ENCODE measurements around the gene LSM4.
"Not testable (repeated sequence)": the region's sequence is repeated elsewhere in the genome, so short reads cannot be mapped to it uniquely, and the experiment has no call there.

Gene LSM4

GRCh38 chr19:18322759-18323460 is at the start of gene LSM4:
TSS of gene LSM4 (minus strand) at chr19:18323076. CDS start at chr19:18323020, 56 bp downstream.
- peak; percentile 99 for DNase-seq

GRCh38 chr19:18368504-18369222 is 45.8 kb upstream of the LSM4 start:
- DNase-seq: no peak

- DNase-seq: no peak
Measured at GRCh38 chr19:18366021-18366435, 43.2 kb upstream of the LSM4 start.

- DNase-seq: no peak
Measured at GRCh38 chr19:18364826-18365528, 42.1 kb upstream of the LSM4 start.

GRCh38 chr19:18364277-18364825 is 41.5 kb upstream of the LSM4 start:
- not testable (repeated sequence) for DNase-seq

- no peak for DNase-seq
Measured at GRCh38 chr19:18363787-18364186, 40.9 kb upstream of the LSM4 start.

DNA sequence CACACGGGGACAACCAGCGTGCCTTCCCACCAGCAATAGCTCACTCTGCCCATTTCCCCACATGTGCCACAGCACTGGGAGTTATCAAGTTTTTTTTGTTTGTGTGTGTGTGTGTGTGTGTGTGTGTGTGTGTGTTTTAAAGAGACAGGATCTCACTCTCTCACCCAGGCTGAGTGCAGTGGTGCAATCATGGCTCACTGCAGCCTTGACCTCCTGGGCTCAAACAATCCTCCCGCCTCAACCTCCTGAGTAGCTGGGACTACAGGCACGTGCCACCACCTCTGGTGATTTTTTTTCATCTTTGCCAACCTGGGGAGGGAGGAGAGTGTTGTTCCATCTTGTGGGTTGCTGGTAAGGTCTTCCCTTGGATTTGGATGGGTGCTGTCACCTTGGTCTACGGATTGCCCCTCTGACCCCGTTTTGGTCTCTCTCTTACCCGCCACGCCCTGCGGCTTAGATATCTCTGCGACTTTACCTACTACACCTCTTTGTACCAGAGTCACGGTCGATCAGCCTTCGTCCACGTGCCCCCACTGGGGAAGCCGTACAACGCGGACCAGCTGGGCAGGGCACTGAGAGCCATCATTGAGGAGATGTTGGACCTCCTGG is 40.2 kb upstream of the LSM4 start:
- DNase-seq: no peak

GRCh38 chr19:18361646-18362045 is 38.8 kb upstream of the LSM4 start:
- DNase-seq: no peak

DNA sequence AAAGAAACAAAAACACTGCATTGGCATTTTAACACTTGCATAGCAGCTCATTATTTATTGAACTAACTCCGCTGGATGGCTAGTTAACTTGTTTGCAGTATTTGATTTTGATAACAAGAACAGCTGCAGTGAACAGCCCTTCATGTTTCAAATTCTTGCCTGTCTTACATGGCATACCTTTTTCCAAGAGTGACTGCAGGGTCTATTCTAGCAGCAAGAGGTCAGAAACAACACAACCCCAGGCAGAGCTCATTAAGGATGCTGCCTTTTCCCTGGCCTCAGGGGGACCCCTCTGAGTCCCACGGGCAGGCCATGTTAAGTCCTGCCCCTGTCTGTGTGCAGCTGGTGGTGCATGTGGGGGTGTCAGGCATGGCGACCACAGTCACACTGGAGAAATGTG is 34.2 kb upstream of the LSM4 start:
- no peak for DNase-seq

DNA sequence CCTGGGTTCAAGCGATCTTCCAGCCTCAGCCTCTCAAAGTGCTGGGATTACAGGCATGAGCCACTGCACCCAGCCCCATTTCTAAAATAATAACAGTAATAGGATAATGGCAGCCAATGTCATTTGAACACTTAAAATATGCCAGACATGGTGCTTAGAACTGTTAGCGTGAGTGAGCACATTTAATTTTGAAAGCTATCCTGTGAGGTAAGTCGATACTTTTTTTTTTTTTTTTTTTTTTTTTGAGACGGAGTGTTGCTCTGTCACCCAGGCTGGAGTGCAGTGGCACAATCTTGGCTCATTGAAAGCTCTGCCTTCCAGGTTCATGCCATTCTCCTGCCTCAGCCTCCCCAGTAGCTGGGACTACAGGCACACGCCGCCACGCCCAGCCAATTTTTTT is 31.9 kb upstream of the LSM4 start:
- not testable (repeated sequence) for DNase-seq

DNA sequence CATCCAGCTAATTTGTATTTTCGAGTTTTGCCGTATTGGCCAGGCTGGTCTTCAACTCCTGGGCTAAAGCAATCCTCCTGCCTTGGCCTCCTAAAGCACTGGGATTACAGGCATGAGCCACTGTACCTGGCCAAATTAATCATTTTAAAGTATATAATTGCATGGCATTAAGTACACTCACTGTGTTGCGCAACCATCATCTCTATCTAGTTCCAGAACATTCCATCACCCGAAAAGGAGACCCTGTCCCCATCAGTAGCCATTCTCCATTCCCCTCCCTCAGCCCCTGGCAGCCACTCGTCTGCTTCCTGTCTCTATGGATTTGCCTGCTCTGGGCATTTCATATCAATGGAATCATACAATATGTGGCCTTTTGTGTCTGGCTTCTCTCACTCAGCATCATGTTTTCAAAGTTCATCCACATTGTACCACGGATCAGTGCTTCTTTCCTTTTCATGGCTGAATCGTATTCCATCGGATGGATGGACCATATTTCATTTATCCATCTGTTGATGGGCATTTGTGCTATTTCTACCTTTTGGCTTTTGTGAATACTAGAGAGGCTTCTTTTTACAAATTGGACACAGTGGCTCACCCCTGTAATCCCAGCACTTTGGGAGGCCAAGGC is 30.6 kb upstream of the LSM4 start:
- DNase-seq: no peak

GRCh38 chr19:18351544-18351943 is 28.7 kb upstream of the LSM4 start:
- no peak for DNase-seq

GRCh38 chr19:18350490-18350889 is 27.6 kb upstream of the LSM4 start:
- no peak for DNase-seq

DNA sequence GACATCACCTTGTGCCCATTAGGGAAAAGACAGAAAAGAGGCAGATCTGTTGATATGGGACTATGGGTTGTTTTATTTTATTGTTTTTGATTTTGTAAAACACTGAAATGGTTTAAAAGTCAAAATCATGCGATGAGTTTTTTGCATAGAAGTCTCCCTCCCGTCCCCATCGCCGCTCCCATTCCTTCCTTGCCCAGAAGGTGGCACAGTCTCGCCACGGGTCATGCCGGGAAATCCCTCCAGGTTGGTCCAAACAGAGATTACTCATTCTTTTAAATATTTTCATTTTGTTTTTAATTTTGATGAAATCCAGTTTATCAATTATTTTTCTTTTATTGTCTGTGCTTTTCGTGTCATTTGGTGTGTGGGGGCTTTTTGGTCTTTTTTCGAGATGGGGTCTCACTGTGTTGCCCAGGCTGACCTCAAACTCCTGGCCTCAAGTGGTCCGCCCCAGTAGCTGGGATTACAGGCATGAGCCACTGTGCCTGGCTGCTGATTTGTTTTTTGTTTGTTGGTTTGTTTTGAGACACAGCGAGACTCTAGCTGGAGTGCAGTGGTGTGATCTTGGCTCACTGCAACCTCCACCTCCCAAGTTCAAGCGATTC is 26.8 kb upstream of the LSM4 start:
- DNase-seq: no peak

- DNase-seq: not testable (repeated sequence)
Measured at GRCh38 chr19:18348818-18349339, 26.0 kb upstream of the LSM4 start.

- DNase-seq: no peak
Measured at GRCh38 chr19:18348171-18348570, 25.3 kb upstream of the LSM4 start.

GRCh38 chr19:18346091-18346490 is 23.2 kb upstream of the LSM4 start:
- no peak for DNase-seq

DNA sequence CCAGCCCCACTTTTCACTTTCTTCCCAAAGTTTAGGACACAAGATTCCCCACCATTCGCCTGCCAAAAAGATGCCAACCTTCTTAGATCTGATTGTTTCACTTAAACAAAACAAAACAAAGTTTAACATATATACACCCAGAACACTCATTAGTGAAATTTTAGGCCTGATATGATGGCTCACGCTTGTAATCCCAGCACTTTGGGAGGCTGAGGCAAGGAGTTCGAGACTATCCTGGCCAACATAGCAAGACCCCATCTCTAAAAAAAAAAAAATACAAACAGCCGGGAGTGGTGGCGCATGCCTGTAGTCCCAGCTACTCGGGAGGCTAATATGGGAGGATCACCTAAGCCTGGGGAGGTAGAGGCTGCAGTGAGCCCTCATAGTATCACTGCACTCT is 22.4 kb upstream of the LSM4 start:
- no peak for DNase-seq

- DNase-seq: no peak
Measured at GRCh38 chr19:18344582-18344950, 21.7 kb upstream of the LSM4 start.

DNA sequence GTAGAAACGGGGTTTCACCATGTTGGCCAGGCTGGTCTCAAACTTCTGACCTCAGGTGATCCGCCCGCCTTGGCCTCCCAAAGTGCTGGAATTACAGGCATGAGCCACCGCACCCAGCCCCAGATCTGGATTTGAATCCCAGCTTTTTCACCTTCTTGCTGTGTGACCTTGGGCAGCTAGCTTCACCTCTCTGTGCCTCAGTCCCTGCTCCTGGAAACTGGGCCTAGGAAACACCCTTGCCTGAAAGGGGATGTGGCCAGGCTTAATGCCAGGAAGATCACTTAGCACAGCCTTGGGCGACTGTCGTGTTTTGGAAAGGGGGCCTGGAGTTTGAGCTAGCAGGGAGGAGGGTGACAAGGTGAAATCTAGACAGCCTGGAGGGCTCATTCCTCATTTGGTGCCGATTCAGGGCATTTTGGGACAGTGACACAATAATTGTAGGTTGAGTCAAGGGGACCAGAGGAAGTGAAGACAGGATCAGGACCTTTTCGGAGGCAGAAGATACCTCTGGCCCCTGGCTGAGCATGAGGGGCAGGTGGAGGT is 19.3 kb upstream of the LSM4 start:
- DNase-seq: no peak

DNA sequence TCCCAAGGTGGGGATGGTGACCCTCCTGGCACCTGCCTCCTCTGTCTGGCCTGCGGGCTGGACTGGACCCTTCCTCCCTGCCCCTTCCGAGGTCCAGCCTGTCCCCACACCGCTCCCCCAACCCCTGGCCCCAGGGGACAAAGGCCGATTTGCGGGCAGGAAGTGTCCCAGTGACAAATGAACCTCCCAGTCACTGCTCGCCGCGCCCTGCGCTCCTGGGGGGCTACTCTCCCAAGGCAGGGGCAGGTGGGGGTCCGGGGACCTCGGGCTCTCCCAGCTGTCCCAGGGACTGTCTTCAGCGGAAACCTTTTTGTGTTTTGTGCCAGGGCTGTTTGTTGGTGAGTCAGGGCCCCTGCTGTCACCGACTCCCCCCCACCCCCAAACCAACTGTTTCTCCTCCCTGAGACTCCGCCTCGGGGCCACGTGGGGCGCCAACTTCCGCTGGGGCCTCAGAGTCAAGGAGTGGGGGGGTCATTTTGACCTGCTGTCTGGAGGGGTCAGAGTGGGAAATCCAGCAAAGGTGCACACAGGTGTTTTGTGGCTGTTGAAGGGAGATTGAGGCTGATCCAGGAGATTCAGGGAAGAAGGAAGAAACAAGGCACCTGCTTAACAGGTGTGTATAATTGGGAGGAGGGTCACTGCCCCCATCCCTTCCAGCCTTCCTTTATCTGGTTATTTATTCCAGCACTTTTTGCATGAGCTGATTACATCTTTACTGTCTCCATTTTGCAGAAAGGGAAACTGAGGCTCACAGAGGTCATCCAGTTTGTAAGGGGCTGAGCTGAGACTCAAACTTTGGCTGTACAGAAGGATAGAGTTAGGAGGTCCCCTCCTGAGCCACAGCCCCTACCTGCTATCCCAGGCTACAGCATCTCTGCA is 18.4 kb upstream of the LSM4 start:
- DNase-seq: peak; percentile 68 to 71

Measured in activated CD4-positive, alpha-beta T cell treated with anti-CD3 and anti-CD28 coated beads for 4 hours (primary cell).